GM12874 (cell line): Measurements from ENCODE around the gene TMEM100.

Experiments used
- TF ChIP-seq, protein P1 (sequence below): IDR thresholded peaks from 2 replicates; pipeline ENCODE4 v1.5.1; 2011; ENCODE audit warnings: low read depth, mild to moderate bottlenecking, control low read depth, low read length, moderate library complexity; ENCODE audit not compliant: insufficient read depth

TMEM100 gene

DNA sequence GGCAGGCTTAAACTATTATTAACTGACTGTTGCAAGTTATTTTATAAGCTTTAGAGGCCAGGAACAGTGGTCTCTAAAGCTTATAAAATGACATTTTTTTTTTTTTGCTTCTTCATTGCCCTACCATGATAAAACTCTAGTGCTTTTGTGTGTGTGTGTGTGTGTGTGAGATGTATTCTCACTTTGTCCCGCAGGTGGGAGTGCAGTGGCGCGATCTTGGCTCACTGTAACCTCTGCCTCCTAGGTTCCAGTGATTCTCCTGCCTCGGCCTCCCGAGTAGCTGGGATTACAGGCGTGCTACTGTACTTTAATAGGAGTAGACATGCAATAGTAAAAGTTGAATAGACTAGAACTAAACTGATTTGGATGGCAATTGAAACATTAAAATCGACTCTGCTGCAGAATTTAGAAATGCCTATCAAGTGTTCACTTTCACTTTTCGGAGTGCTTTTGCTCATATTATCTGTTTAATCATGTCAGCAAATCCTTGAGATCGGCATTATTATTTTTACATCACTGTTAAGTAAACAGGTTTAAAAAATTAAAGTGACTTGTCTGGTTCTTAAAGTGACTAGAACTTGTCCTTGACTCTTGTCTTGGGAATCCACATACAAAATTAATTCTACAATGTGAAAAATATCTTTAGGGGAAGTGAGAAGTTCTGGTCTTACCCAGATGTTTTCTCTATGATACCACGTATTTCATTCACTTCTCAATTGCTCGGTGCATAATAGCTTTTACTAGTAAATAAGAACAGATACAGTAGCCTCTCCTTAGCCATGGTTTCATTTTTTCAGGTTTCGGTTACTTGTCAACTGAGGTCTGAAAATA is 19.8 kb upstream of the TMEM100 start:
- TF ChIP-seq, protein P1, sequence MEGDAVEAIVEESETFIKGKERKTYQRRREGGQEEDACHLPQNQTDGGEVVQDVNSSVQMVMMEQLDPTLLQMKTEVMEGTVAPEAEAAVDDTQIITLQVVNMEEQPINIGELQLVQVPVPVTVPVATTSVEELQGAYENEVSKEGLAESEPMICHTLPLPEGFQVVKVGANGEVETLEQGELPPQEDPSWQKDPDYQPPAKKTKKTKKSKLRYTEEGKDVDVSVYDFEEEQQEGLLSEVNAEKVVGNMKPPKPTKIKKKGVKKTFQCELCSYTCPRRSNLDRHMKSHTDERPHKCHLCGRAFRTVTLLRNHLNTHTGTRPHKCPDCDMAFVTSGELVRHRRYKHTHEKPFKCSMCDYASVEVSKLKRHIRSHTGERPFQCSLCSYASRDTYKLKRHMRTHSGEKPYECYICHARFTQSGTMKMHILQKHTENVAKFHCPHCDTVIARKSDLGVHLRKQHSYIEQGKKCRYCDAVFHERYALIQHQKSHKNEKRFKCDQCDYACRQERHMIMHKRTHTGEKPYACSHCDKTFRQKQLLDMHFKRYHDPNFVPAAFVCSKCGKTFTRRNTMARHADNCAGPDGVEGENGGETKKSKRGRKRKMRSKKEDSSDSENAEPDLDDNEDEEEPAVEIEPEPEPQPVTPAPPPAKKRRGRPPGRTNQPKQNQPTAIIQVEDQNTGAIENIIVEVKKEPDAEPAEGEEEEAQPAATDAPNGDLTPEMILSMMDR, result no peak

DNA sequence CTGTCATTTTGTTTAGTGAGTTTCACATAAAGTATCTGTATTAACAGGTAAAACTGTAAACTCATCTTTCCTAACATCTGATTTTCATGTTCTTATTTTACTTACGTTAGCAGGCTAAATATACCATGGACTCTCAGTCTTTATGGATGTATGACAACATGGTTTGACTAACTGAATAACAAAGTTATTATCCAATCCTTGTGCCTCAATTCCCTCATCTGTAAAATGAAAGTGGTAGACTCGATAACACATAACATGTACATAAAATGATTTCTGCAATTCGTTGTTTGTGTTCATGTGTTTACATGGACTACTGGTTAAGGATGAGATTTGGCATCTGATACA is 18.7 kb upstream of the TMEM100 start:
- TF ChIP-seq, protein P1, result no peak

DNA sequence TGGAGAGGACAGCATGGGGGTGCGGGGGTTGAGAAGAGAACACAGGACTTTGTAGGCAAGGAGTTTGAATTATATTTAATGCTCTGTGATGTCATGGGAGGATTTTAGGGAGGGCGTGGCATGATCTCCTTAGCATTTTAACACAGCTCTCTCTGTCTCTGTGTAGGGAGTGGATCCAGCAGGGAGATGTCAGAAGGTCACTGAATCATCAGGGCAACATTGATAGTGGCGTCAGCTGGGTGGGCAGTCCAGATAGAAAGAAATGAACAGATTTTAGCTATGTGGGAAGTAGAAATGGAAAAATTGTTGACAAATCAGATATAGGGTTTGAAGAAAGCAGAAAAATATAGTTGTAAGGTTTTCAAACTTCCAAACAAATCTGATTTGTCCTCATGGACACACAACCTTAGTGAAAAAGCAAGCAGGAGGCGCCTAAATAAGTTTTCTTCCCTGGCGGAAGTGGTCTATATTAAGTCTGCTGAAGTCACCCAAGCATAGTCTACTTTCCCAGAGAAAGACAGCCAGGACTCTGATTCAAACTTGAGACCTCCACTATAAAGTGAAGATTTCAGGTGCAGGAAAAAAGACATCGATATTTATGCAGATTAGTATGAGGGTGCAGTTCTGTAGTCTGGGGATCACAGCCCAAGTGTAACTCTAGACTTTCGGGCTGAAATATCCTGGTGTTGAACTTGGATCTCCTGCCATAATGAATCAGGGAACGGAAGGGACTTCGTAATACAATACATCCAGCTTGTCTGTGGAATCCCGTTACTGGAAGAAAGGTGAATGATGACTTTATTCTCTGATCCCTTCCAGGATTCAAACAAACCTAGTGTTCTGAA is 18.1 kb upstream of the TMEM100 start:
- TF ChIP-seq, protein P1, result no peak

DNA sequence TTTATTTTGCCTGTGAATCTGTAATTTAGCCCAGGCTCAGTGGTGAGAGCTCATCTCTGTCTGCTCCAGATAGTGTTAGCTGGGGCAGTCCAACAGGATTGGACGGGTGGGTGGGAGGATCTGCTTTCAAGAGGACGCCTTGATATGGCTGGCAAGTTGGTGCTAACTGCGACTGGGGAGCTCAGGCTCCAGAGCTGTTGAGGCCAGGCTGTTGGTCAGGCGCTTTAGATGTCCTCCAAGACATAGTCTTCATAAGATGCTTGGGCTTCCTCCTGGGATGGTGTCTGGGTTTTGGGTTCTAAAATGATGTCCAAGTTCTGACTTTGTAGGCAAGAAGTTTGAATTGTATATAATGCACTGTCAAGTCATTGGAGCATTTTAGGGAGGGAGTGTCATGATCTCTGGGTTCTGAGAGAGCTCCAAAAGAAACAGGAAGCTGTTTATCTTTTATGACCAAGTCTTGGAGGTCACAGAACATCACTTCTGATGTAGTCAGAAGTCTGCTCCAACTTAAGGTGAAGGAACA is 15.4 kb upstream of the TMEM100 start:
- TF ChIP-seq, protein P1, result no peak

DNA sequence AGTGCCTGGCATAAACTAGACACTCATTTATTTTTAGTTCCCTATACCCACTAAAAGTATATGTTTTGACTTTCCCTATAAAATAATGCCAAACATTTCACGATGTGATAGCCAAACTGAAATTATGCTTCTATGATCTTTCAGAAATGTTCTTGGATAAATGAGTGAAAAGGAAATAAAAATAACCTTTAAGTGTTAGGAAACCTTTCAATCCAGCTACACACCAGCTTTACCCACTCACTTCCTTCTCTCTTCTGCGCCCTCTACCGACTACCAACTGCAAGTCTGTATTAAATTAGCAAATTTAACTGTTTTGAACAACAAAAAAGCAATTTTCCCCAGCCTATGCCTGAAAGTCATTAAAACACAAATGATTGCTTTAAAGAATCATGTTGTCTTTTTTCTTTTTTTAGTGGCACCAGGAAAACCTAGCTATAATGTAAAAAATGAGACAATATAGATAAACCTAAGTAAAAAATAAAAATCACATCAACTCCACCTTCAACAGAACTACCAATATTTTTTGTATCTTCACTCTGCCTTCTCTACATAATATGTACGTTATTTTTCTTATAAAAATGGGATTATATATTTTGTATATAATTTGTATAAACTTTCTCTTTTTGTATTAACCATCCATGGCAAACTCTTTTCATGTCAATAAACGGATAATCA is 13.2 kb upstream of the TMEM100 start:
- TF ChIP-seq, protein P1, result peak; percentile 63; the same call in 1 of the 2 replicates

DNA sequence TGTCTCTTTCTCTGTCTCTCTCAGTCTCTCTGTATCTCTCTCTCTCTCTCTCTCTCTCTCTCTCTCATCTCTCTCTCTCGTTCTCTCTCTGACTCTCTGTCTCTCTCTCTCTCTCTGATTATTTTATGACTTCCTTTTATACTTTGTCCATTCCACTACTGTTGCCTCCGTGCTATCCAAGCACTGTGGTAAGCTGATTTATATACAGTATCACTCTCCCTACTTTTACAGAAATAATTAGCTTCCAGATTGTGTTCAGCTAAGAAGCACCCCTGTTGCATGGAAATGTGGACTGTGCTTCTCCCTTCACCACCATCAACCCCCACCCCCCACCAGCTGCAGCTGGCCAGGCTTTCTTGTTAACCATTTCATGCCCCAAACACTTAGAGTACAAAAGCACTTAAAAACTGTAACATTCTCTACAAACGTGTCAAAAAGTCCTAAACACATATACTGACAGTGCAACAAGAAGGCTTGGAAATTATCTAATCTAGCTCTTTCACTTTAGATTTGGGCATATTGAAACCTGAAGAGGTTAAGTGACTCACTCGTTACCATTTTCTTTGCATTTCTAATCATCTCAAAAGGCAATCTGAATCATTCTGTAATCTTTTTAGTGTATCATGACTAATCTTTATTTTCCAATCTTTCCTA is 11.6 kb upstream of the TMEM100 start:
- TF ChIP-seq, protein P1, result no peak
